HCT116 (cell line): Measurements from ENCODE around the gene RASSF6. TPM values are rescaled to one million over a fixed set of nuclear protein-coding genes. Genes with fewer than 3 reads are reported as not detected.

Experiments
- ATAC-seq: fragments of 200-7000 bp; cut with Tn5 transposase; 2 replicates; pipeline ENCODE4 v1.9.1; 2020; ENCODE audit warnings: mild to moderate bottlenecking, moderate library complexity
- BruUV-seq: library from RNA; stranded (reverse); fragments of 400-500 nt; replicated peaks from 2 replicates; lab custom pipeline; 2021; lab: Mats Ljungman, UMichigan
- CTCF ChIA-PET: fragments of 300-600 bp; sonication (Branson Sonifier 250); formaldehyde crosslinking; loops from one replicate; lab custom pipeline; 2021; ENCODE audit warnings: antibody characterized with exemption; lab: Charles Lee
- POLR2A ChIA-PET: fragments of 300-600, 350-600 bp; sonication (Branson Sonifier 250); formaldehyde crosslinking; loops from one replicate; lab custom pipeline; 2021; ENCODE audit warnings: antibody characterized with exemption; lab: Charles Lee
- RAD21 ChIA-PET, 2 experiments: fragments of 300-600 bp; sonication (Branson Sonifier 250); formaldehyde crosslinking; loops; one replicate each; lab custom pipeline; 2023; ENCODE audit warnings: low total read pairs in 2 of 2; ENCODE audit not compliant: uncharacterized antibody in 2 of 2, unreplicated experiment in 2 of 2, low non-redundant PET in 1 of 2; lab: Charles Lee
- DNase-seq: peaks from one replicate; pipeline ENCODE4 v3.0.0-alpha.2; 2010; ENCODE audit warnings: low read depth, low spot score
- H2AFZ ChIP-seq: fragments of 200-600 bp; shearing (Covaris generic), sonication (generic); 2 replicates; pipeline ENCODE4 v1.6.1; 2017; ENCODE audit warnings: low read depth, mixed run types, mixed read lengths, antibody characterized with exemption, low read length; ENCODE audit not compliant: poor library complexity, severe bottlenecking
- H3K27ac ChIP-seq: 2 replicates; pipeline ENCODE4 v1.5.1; 2012; ENCODE audit warnings: low read depth, low read length
- H3K27me3 ChIP-seq: fragments of 200-600 bp; sonication (generic); 2 replicates; pipeline ENCODE4 v1.6.1; 2016; ENCODE audit warnings: mixed run types, low read length, mixed read lengths; ENCODE audit not compliant: insufficient read depth
- H3K36me3 ChIP-seq, 2 experiments: fragments of 200-500 bp in 1 of 2; fragments of 200-600 bp in 1 of 2; sonication (Bioruptor generic) in 1 of 2; sonication (generic) in 1 of 2; 2 replicates each; pipeline versions ENCODE4 v1.5.1 to v1.6.1; 2014 to 2016; ENCODE audit warnings: low read length in 2 of 2, inconsistent platforms in 1 of 2, mixed read lengths in 1 of 2, mixed run types in 1 of 2; ENCODE audit not compliant: insufficient read depth in 2 of 2, control insufficient read depth in 1 of 2
- H3K4me1 ChIP-seq, 2 experiments: fragments of 200-600 bp in 1 of 2; sonication (generic) in 1 of 2; 2 replicates each; pipeline versions ENCODE4 v1.5.1 to v1.6.1; 2012 to 2017; ENCODE audit warnings: low read length in 2 of 2, inconsistent platforms in 1 of 2, mild to moderate bottlenecking in 1 of 2, mixed read lengths in 1 of 2, mixed run types in 1 of 2, moderate library complexity in 1 of 2; ENCODE audit not compliant: insufficient read depth in 2 of 2, control insufficient read depth in 1 of 2
- H3K4me2 ChIP-seq: fragments of 200-600 bp; sonication (generic); 2 replicates; pipeline ENCODE4 v1.6.1; 2017; ENCODE audit warnings: mixed run types, low read length, mixed read lengths
- H3K4me3 ChIP-seq, 2 experiments: fragments of 200-600 bp in 1 of 2; sonication (generic) in 1 of 2; replicated peaks in 1 of 2; 2 replicates each; pipeline ENCODE4 v1.5.1; 2011 to 2016; ENCODE audit warnings: low read length in 2 of 2, control low read depth in 1 of 2, low read depth in 1 of 2, mild to moderate bottlenecking in 1 of 2, mixed read lengths in 1 of 2, mixed run types in 1 of 2
- H3K79me2 ChIP-seq: fragments of 200-600 bp; sonication (generic); 2 replicates; pipeline ENCODE4 v1.6.1; 2017; ENCODE audit warnings: mild to moderate bottlenecking, mixed run types, low read length, moderate library complexity, mixed read lengths; ENCODE audit not compliant: insufficient read depth
- H3K9ac ChIP-seq: fragments of 200-600 bp; sonication (generic); 2 replicates; pipeline ENCODE4 v1.6.1; 2016; ENCODE audit warnings: low read length, mixed read lengths
- H3K9me2 ChIP-seq: fragments of 200-600 bp; sonication (generic), shearing (Covaris generic); 2 replicates; pipeline ENCODE4 v1.6.1; 2017; ENCODE audit warnings: mixed run types, mild to moderate bottlenecking, moderate library complexity; ENCODE audit not compliant: insufficient read depth
- H3K9me3 ChIP-seq, 2 experiments: fragments of 200-500 bp in 1 of 2; fragments of 200-600 bp in 1 of 2; sonication (Bioruptor generic) in 1 of 2; sonication (generic) in 1 of 2; 2 replicates each; pipeline ENCODE4 v1.6.1; 2014 to 2017; ENCODE audit warnings: low read length in 2 of 2, mixed read lengths in 2 of 2, inconsistent platforms in 1 of 2, low read depth in 1 of 2, mild to moderate bottlenecking in 1 of 2, mixed run types in 1 of 2, moderate library complexity in 1 of 2; ENCODE audit not compliant: control insufficient read depth in 1 of 2, insufficient read depth in 1 of 2
- H4K20me1 ChIP-seq: fragments of 200-600 bp; sonication (generic), shearing (Covaris generic); 2 replicates; pipeline ENCODE4 v1.6.1; 2017; ENCODE audit warnings: mixed run types, mild to moderate bottlenecking, moderate library complexity; ENCODE audit not compliant: insufficient read depth
- ELF1 ChIP-seq: IDR thresholded peaks from 2 replicates; pipeline ENCODE4 v1.6.1; 2012; ENCODE audit warnings: low read depth, borderline replicate concordance
- POLR2A ChIP-seq: IDR thresholded peaks from 2 replicates; pipeline ENCODE4 v1.7.0; 2011; ENCODE audit warnings: borderline replicate concordance; ENCODE audit not compliant: insufficient read depth, insufficient read length; ENCODE audit errors: extremely low read depth
- RAD21 ChIP-seq: IDR thresholded peaks from 2 replicates; pipeline ENCODE4 v1.6.1; 2012; ENCODE audit warnings: low read depth, mild to moderate bottlenecking
- ZFX ChIP-seq: fragments of 450-650 bp; IDR thresholded peaks from 2 replicates; pipeline ENCODE4 v1.6.1; 2017
- intact Hi-C: fragments of 100-400 bp; cut with micrococcal nuclease; formaldehyde crosslinking; loops from 2 replicates; pipeline ENCODE4 v1.10.0; 2022
- total RNA-seq: library from RNA; stranded (reverse); gene quantifications from one replicate; pipeline ENCODE4 v1.2.1, GENCODE V29; 2021; ENCODE audit not compliant: unreplicated experiment
- TF ChIP-seq, protein P1 (sequence below), 3 experiments: fragments of 200-600 bp in 1 of 3; sonication (generic) in 1 of 3; IDR thresholded peaks in 2 of 3; conservative IDR thresholded peaks in 1 of 3; 2 replicates each; pipeline ENCODE4 v1.5.1; 2012 to 2017; ENCODE audit warnings: low read depth in 2 of 3, low read length in 2 of 3, antibody characterized with exemption in 1 of 3, borderline replicate concordance in 1 of 3, control low read depth in 1 of 3, mild to moderate bottlenecking in 1 of 3, mixed read lengths in 1 of 3, mixed run types in 1 of 3, moderate library complexity in 1 of 3; ENCODE audit not compliant: insufficient read depth in 1 of 3

RASSF6 gene
- total RNA-seq, 1 experiment from 2014 or later: 1.1 TPM

DNA sequence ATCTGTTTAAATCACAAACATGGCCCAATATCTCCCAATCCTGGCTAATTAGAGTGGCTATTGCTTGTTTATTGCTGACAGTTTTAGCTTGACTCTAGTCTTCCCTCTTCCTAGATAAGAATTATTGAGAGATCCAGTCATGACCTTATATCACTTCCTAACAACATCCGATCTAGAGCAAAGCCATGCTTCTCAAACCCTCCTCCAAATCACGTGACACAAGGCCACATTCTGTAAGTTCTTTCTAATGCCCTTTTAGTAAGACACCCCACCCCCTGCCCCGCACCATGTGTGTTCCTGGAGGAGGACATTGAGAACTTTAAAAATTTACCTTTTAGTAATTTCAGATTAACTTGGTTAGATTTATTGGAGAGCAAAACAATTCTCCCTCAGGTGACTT lies 40.6 kb upstream of the RASSF6 start:
- no peak overlapping the region for H3K4me2 ChIP-seq
- no peaks in the 10 kb centered on the region for H4K20me1 ChIP-seq
- TF ChIP-seq ZFX (no peak), ELF1 (no peak)
- TF ChIP-seq, all 23 proteins: peak for 0
- Histone ChIP-seq H3K4me3 (no peak overlapping the region), H3K27me3 (no peaks in the 10 kb centered on the region), H3K9me3 (no peaks in the 10 kb centered on the region), H3K79me2 (no peaks in the 10 kb centered on the region), H3K9ac (no peak overlapping the region), H2AFZ (no peak overlapping the region), H3K9me2 (no peaks in the 10 kb centered on the region), H3K4me1 (no peaks in the 10 kb centered on the region), H3K36me3 (no peaks in the 10 kb centered on the region), H3K27ac (no peak overlapping the region)
- ATAC-seq (no peak), DNase-seq (no peak)
- RAD21 ChIA-PET: interaction anchor here in 1 of 2 experiments (0.9 kb wide), 1 partner anchor 474 kb away, joined by 3 read pairs; no protein-coding TSS in a partner anchor
- no TSS peak for BruUV-seq
- intact Hi-C loops: loop anchor here (5.0 kb wide), 1 partner anchor 651 kb away; no protein-coding TSS in a partner anchor
- CTCF ChIA-PET: interaction anchor here (1.6 to 3.6 kb wide), 3 partner anchors 87 to 474 kb away, joined by 4 to 12 read pairs (median 9); no protein-coding TSS in a partner anchor
- POLR2A ChIA-PET: no interaction called here

DNA sequence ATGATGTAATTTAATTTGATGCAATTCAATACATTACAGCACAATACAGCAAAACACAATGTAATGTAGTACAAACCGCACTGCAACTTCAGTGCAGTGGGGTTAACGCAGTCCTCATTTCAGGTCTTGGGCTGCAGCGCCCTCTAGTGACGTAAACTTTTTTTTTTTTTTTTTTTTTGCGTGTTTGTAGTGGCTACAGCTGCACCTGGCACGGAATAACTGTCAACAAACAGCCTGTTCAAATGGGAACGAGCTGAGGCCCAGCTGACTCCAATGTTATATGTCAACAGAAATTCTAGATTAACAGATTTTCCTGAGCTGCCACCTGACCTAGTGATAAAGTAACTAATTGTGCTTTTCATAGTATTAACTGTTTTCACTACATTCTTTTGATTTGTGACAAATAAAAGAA lies 33.5 kb upstream of the RASSF6 start:
- BruUV-seq: no TSS peak

More for the DNA sequence above, 33.5 kb upstream of the RASSF6 start:
- DNase-seq (peak; percentile 33), ATAC-seq (peak; percentile 84)
- Histone ChIP-seq H4K20me1 (no peaks in the 10 kb centered on the region), H3K79me2 (no peaks in the 10 kb centered on the region), H3K4me3 (no peak overlapping the region), H3K4me1 (no peaks in the 10 kb centered on the region), H3K27me3 (no peaks in the 10 kb centered on the region), H3K9me2 (no peaks in the 10 kb centered on the region), H3K27ac (no peak overlapping the region), H3K9me3 (no peaks in the 10 kb centered on the region), H3K36me3 (no peaks in the 10 kb centered on the region)
- CTCF ChIA-PET: interaction anchor here (0.6 to 2.5 kb wide), 32 partner anchors 9 to 555 kb away, joined by 3 to 38 read pairs (median 4); partner anchors contain the start of gene RASSF6
- POLR2A ChIA-PET: interaction anchor here (0.6 to 0.8 kb wide), 2 partner anchors 9 to 283 kb away, joined by 3 to 4 read pairs; no protein-coding TSS in a partner anchor
- intact Hi-C loops: loop anchor here (1.0 kb wide), 4 partner anchors 60 to 342 kb away; no protein-coding TSS in a partner anchor
- TF ChIP-seq RAD21 (peak; percentile 91), POLR2A (no peak)
- TF ChIP-seq, protein P1, sequence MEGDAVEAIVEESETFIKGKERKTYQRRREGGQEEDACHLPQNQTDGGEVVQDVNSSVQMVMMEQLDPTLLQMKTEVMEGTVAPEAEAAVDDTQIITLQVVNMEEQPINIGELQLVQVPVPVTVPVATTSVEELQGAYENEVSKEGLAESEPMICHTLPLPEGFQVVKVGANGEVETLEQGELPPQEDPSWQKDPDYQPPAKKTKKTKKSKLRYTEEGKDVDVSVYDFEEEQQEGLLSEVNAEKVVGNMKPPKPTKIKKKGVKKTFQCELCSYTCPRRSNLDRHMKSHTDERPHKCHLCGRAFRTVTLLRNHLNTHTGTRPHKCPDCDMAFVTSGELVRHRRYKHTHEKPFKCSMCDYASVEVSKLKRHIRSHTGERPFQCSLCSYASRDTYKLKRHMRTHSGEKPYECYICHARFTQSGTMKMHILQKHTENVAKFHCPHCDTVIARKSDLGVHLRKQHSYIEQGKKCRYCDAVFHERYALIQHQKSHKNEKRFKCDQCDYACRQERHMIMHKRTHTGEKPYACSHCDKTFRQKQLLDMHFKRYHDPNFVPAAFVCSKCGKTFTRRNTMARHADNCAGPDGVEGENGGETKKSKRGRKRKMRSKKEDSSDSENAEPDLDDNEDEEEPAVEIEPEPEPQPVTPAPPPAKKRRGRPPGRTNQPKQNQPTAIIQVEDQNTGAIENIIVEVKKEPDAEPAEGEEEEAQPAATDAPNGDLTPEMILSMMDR (IDR thresholded peaks at IDR 0.05 in 2 of 3, conservative IDR thresholded peaks at IDR 0.05 in 1 of 3; ENCODE audit: borderline replicate concordance in 1 of 3, insufficient read depth in 1 of 3, low read depth in 2 of 3, low read length in 2 of 3): peak; percentile 45 to 87 (median 73); a peak in 5 of 6 replicates
- TF ChIP-seq, all 23 proteins: peak for 2
- no peak overlapping the region for H2AFZ ChIP-seq
- H3K4me2 ChIP-seq: no peak overlapping the region
- RAD21 ChIA-PET: interaction anchor here (0.6 to 1.5 kb wide), 12 partner anchors 60 to 783 kb away, joined by 3 to 8 read pairs (median 5); no protein-coding TSS in a partner anchor
- H3K9ac ChIP-seq: no peak overlapping the region
